ENCODE results near the gene KCNMA1. TPM values are rescaled to one million over a fixed set of nuclear protein-coding genes. Genes with fewer than 3 reads are reported as not detected.

KCNMA1 gene
- total and polyA plus RNA-seq, 2 donors (not counting 1 experiment from before 2014, with no cell fraction given): 0.82 to 3.1 TPM

DNA sequence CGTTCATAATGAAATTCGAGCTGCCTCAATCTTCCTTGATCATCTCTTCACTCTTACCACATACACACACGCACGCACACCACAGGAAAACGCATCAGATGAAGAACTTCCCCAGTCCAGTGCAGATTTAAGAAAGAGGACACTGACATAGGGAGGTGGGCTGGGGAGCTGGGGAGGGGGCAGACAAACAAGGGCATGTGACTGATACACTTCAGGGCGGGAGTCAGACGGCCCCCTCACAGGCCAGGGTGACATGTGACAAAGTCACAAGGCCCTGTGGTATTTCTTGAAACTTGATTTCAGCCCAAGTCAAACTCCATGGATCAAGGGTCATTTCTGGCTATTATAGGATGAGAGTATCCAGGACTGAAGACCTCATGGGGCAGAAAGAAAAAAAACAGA lies 82.6 kb downstream of the KCNMA1 start:
- CTCF ChIA-PET: interaction anchor here (1.0 kb wide), 1 partner anchor 9 kb away, joined by 3 read pairs; no protein-coding TSS in a partner anchor
- Mint-ChIP-seq H3K27ac (no peak overlapping the region), H3K4me1 (no peaks in the 10 kb centered on the region), H3K4me3 (no peak overlapping the region), H3K27me3 (no peaks in the 10 kb centered on the region), H3K9me3 (ENCODE audit: insufficient read depth) (no peaks in the 10 kb centered on the region)
- Histone ChIP-seq H3K79me2 (ENCODE audit: control insufficient read depth, insufficient read depth, low read length) (no peaks in the 10 kb centered on the region), H3K36me3 (replicated peaks in 1 of 2; ENCODE audit: control extremely low read depth in 1 of 2, control insufficient read depth in 1 of 2, extremely low read depth in 1 of 2, insufficient read depth in 2 of 2, low read length in 1 of 2) (no peaks in the 10 kb centered on the region), H3K27me3 (replicated peaks in 1 of 4; ENCODE audit: control extremely low read depth in 1 of 4, control insufficient read depth in 3 of 4, insufficient read depth in 4 of 4, low read length in 3 of 4) (no peaks in the 10 kb centered on the region), H4K20me1 (ENCODE audit: control insufficient read depth, insufficient read depth, low read length, poor library complexity, severe bottlenecking) (no peaks in the 10 kb centered on the region), H3K4me1 (ENCODE audit: control insufficient read depth in 2 of 2, insufficient read depth in 2 of 2, low read length in 2 of 2) (no peaks in the 10 kb centered on the region), H3K27ac (ENCODE audit: low read length in 2 of 2) (no peak overlapping the region), H2AFZ (ENCODE audit: insufficient read depth, low read depth, low read length, poor library complexity, severe bottlenecking) (no peak overlapping the region), H3K9me3 (ENCODE audit: control extremely low read depth in 1 of 3, control insufficient read depth in 2 of 3, insufficient read depth in 1 of 3, low read length in 2 of 3) (no peaks in the 10 kb centered on the region), H3K9ac (ENCODE audit: low read length) (no peak overlapping the region), H3K4me3 (ENCODE audit: control extremely low read depth in 1 of 5, extremely low read depth in 1 of 5, insufficient read depth in 1 of 5, low read depth in 2 of 5, low read length in 4 of 5) (no peak overlapping the region), H3K4me2 (replicated peaks; ENCODE audit: low read depth, low read length, poor library complexity, severe bottlenecking) (no peak overlapping the region)
- no peak for ATAC-seq (ENCODE audit: low read depth)
- TF ChIP-seq, protein P1, sequence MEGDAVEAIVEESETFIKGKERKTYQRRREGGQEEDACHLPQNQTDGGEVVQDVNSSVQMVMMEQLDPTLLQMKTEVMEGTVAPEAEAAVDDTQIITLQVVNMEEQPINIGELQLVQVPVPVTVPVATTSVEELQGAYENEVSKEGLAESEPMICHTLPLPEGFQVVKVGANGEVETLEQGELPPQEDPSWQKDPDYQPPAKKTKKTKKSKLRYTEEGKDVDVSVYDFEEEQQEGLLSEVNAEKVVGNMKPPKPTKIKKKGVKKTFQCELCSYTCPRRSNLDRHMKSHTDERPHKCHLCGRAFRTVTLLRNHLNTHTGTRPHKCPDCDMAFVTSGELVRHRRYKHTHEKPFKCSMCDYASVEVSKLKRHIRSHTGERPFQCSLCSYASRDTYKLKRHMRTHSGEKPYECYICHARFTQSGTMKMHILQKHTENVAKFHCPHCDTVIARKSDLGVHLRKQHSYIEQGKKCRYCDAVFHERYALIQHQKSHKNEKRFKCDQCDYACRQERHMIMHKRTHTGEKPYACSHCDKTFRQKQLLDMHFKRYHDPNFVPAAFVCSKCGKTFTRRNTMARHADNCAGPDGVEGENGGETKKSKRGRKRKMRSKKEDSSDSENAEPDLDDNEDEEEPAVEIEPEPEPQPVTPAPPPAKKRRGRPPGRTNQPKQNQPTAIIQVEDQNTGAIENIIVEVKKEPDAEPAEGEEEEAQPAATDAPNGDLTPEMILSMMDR (IDR thresholded peaks at IDR 0.05): no peak
- DNase-seq: no peak
- POLR2A ChIA-PET: no interaction called here
- intact Hi-C loops (cut with micrococcal nuclease): no loop called here
- no CpG with 5 or more reads among the region's 7 CpGs for WGBS (ENCODE audit: insufficient coverage)

DNA sequence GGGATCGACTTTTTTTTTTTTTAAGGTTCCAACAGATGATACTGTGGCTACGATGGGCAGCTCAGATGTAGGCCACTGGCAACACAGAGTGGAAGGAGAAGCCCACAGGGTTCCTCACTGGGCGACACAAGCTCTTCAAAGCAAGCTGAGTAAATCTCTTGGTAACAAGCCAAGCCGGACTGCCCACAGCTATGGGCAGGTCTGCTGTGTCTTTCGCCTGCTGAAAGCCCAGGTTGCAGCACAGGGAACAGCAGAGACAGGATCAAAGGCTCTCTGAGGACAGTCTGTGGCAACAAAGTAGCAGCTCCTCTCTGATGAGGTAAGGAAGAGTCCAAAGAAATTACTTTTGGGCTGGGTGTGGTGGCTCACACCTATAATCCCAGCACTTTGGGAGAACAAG lies 83.6 kb downstream of the KCNMA1 start:
- DNase-seq (no peak), ATAC-seq (ENCODE audit: low read depth) (no peak)
- no peaks in the 10 kb centered on the region for H3K4me1 ChIP-seq (ENCODE audit: control insufficient read depth in 2 of 2, insufficient read depth in 2 of 2, low read length in 2 of 2)
- H3K36me3 ChIP-seq (replicated peaks in 1 of 2; ENCODE audit: control extremely low read depth in 1 of 2, control insufficient read depth in 1 of 2, extremely low read depth in 1 of 2, insufficient read depth in 2 of 2, low read length in 1 of 2): no peaks in the 10 kb centered on the region
- no peak overlapping the region for H3K4me3 Mint-ChIP-seq
- peaks cover 6% of the 10 kb centered on the region for H3K27me3 Mint-ChIP-seq
- intact Hi-C loops (cut with micrococcal nuclease): no loop called here
- TF ChIP-seq, protein P1 (IDR thresholded peaks at IDR 0.05): no peak
- no peak for TF ChIP-seq EZH2 (IDR thresholded peaks at IDR 0.05; ENCODE audit: borderline replicate concordance, insufficient read depth, low read depth, low read length, poor library complexity, severe bottlenecking)
- H3K9me3 Mint-ChIP-seq (ENCODE audit: insufficient read depth): no peaks in the 10 kb centered on the region
- no peaks in the 10 kb centered on the region for H4K20me1 ChIP-seq (ENCODE audit: control insufficient read depth, insufficient read depth, low read length, poor library complexity, severe bottlenecking)
- no peaks in the 10 kb centered on the region for H3K9me3 ChIP-seq (ENCODE audit: control extremely low read depth in 1 of 3, control insufficient read depth in 2 of 3, insufficient read depth in 1 of 3, low read length in 2 of 3)
- 90% methylated on average over 5 of the region's 5 CpGs for WGBS (ENCODE audit: insufficient coverage)
- CTCF ChIA-PET: interaction anchor here (0.7 kb wide), 1 partner anchor 28 kb away, joined by 5 read pairs; no protein-coding TSS in a partner anchor
- no peak overlapping the region for H3K4me3 ChIP-seq (ENCODE audit: control extremely low read depth in 1 of 5, extremely low read depth in 1 of 5, insufficient read depth in 1 of 5, low read depth in 2 of 5, low read length in 4 of 5)
- no peak overlapping the region for H2AFZ ChIP-seq (ENCODE audit: insufficient read depth, low read depth, low read length, poor library complexity, severe bottlenecking)
- H3K27me3 ChIP-seq (replicated peaks in 1 of 4; ENCODE audit: control extremely low read depth in 1 of 4, control insufficient read depth in 3 of 4, insufficient read depth in 4 of 4, low read length in 3 of 4): no peaks in the 10 kb centered on the region
- H3K27ac ChIP-seq (ENCODE audit: low read length in 2 of 2): no peak overlapping the region
- H3K79me2 ChIP-seq (ENCODE audit: control insufficient read depth, insufficient read depth, low read length): no peaks in the 10 kb centered on the region
- H3K27ac Mint-ChIP-seq: no peak overlapping the region
- POLR2A ChIA-PET: no interaction called here
- H3K4me2 ChIP-seq (replicated peaks; ENCODE audit: low read depth, low read length, poor library complexity, severe bottlenecking): no peak overlapping the region
- no peak overlapping the region for H3K9ac ChIP-seq (ENCODE audit: low read length)
- no peaks in the 10 kb centered on the region for H3K4me1 Mint-ChIP-seq

All from B cell (primary cell).